ENCODE results near the gene SF3B2.
A peak's percentile ranks its signal among the peaks of the same experiment; 100 is the strongest.
"Not testable (repeated sequence)": the region's sequence is repeated elsewhere in the genome, so short reads cannot be mapped to it uniquely, and the experiment has no call there.

The SF3B2 gene

GRCh38 chr11:66076561-66076960 is 24.4 kb downstream of the SF3B2 start:
- no peak for DNase-seq (ENCODE audit: low read depth in 2 of 2)

- DNase-seq (ENCODE audit: low read depth in 2 of 2) = no peak
Measured at GRCh38 chr11:66077927-66078326, 25.8 kb downstream of the SF3B2 start.

GRCh38 chr11:66078949-66079348 is 26.8 kb downstream of the SF3B2 start:
- DNase-seq (ENCODE audit: low read depth in 2 of 2) = not testable (repeated sequence)

- DNase-seq (ENCODE audit: low read depth in 2 of 2) = peak; percentile 13 to 44
Measured at GRCh38 chr11:66080055-66080817, 28.1 kb downstream of the SF3B2 start.

- DNase-seq (ENCODE audit: low read depth in 2 of 2) = peak; percentile 38 to 39
Measured at GRCh38 chr11:66081505-66081904, 29.3 kb downstream of the SF3B2 start.

- DNase-seq (ENCODE audit: low read depth in 2 of 2) = no peak
Measured at GRCh38 chr11:66082946-66083698, 31.0 kb downstream of the SF3B2 start.

- no peak for DNase-seq (ENCODE audit: low read depth in 2 of 2)
Measured at GRCh38 chr11:66083767-66084166, 31.6 kb downstream of the SF3B2 start.

GRCh38 chr11:66084821-66085475 is 32.8 kb downstream of the SF3B2 start:
- DNase-seq (ENCODE audit: low read depth in 2 of 2) = no peak

- no peak for DNase-seq (ENCODE audit: low read depth in 2 of 2)
Measured at GRCh38 chr11:66087148-66087908, 35.2 kb downstream of the SF3B2 start.

- no peak for DNase-seq (ENCODE audit: low read depth in 2 of 2)
Measured at GRCh38 chr11:66089067-66089466, 36.9 kb downstream of the SF3B2 start.

GRCh38 chr11:66090288-66090687 is 38.1 kb downstream of the SF3B2 start:
- no peak for DNase-seq (ENCODE audit: low read depth in 2 of 2)

GRCh38 chr11:66092125-66092524 is 40.0 kb downstream of the SF3B2 start:
- not testable (repeated sequence) for DNase-seq (ENCODE audit: low read depth in 2 of 2)

GRCh38 chr11:66099746-66100145 is 47.6 kb downstream of the SF3B2 start:
- DNase-seq (ENCODE audit: low read depth in 2 of 2) = not testable (repeated sequence)

GRCh38 chr11:66100272-66101065 is 48.3 kb downstream of the SF3B2 start:
- DNase-seq (ENCODE audit: low read depth in 2 of 2) = peak; percentile 43 to 47

- DNase-seq (ENCODE audit: low read depth in 2 of 2) = no peak
Measured at GRCh38 chr11:66101066-66101464, 48.9 kb downstream of the SF3B2 start.

- no peak for DNase-seq (ENCODE audit: low read depth in 2 of 2)
Measured at GRCh38 chr11:66104057-66104638, 52.0 kb downstream of the SF3B2 start.

GRCh38 chr11:66106786-66107599 is 54.8 kb downstream of the SF3B2 start:
- peak; percentile 37 to 49 for DNase-seq (ENCODE audit: low read depth in 2 of 2)

- DNase-seq (ENCODE audit: low read depth in 2 of 2) = no peak
Measured at GRCh38 chr11:66107600-66108510, 55.7 kb downstream of the SF3B2 start.

- DNase-seq (ENCODE audit: low read depth in 2 of 2) = no peak
Measured at GRCh38 chr11:66109294-66109693, 57.1 kb downstream of the SF3B2 start.

Measured in stimulated activated CD8-positive, alpha-beta memory T cell treated with anti-CD3 and anti-CD28 coated beads, Interleukin-15, amount 100 ng/mL, for 48 hours (primary cell).